Stimulated activated CD8-positive, alpha-beta memory T cell treated with anti-CD3 and anti-CD28 coated beads, Interleukin-15, amount 100 ng/mL, for 24 hours (primary cell): Measurements from ENCODE around the gene PEX11A.

ENCODE experiments used
- DNase-seq: peaks from one replicate; pipeline ENCODE4 v3.0.0-alpha.2; 2020; ENCODE audit warnings: low read depth

PEX11A gene

DNA sequence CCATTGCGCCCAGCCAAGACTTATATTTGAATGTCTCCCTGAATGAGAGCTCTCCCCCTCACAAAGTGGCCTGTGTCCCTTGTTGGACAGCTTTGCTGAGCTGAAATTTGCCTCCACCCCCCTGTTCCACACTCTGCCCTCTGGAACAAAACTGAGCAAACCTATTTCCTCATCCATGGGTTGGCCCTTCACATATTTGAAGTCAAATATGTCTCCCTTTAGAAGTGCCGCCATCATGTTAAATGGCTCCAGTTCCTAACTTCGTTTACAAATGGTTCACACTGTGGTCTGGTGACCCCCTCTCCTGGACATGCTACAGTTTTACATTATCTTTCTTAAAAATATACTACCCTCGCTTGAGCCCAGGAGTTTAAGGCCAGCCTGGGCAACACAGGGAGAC is 16.0 kb downstream of the PEX11A start:
- DNase-seq = no peak

DNA sequence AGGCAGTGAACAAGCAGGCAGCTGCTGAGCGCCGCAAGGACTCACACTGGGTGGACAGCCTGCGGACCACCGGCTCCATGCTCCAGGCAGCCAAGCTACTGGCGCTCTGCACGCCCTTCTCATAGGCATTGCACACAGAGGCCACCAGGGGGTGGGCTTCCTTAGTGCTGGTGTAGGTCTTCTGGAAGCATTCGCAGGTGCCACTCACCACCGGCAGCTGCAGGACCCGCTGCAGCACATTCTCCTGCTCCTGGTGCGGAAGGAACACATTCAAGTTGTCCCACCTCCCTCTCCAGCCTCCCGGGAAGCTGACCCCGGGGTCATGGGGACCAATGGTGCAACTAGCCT is 17.4 kb downstream of the PEX11A start:
- no peak for DNase-seq

DNA sequence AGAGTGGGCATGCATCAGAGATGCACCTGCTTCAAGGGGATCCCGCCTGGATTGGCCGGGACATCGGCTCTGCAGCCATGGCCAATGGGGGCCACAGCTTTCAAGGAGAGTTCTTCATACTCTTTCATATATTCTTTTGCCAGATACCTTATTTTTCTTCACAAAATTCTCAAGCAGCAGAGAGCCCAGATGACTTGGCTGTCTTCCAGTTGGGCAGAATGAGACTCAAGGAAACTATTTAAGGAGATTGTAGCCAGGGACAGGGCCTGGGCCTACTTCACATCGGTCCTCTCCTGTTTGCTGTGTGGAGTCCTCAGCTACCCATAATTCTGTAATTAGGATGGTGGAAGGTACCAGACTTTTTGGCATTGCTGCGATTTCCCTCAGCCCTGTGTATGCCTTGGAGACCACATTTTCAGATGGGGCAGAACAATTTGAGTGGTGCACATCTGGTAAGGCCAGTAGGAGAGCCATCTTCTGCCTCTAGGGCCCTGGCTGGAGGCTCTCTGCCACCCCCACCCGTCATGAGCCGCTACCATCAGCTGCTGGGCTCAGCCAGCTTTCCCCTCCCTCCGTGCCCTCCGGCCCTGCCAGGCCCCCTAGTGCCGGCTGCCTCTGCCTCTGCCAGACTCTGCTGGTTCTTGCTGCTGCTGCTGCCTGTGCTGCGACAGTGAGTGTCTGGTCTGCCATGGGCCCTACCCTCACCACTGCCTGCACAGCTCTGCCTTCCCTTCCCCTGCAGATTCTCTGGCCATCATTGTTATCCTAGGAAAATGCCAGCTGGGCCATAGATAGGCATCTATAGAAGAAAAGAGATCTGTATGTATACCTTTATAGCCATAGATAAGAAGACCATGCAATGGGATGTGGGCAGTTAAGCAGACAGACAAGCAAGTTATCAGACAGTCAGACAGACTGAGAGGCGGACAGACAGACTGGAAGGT is 18.1 kb downstream of the PEX11A start:
- no peak for DNase-seq

DNA sequence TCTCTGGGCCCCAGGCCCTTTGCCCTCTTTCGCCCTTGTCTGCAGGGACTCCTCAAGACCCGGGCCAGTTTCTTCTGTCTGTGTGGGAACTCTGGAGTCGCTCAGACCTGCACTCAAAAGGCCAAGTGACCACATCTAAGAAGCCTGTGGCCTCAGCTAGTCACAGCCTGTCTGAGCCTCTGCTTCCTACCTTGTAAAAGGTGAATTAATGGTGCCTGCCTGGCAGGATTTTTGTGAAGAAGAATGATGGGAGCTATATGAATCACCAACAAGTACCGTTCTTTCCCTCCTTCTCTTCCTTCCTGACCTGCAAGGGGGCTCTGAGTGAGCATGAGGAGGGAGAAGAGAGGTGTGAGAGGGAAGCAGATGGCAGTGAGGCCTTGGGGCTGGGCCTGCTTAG is 18.9 kb downstream of the PEX11A start:
- DNase-seq = no peak

DNA sequence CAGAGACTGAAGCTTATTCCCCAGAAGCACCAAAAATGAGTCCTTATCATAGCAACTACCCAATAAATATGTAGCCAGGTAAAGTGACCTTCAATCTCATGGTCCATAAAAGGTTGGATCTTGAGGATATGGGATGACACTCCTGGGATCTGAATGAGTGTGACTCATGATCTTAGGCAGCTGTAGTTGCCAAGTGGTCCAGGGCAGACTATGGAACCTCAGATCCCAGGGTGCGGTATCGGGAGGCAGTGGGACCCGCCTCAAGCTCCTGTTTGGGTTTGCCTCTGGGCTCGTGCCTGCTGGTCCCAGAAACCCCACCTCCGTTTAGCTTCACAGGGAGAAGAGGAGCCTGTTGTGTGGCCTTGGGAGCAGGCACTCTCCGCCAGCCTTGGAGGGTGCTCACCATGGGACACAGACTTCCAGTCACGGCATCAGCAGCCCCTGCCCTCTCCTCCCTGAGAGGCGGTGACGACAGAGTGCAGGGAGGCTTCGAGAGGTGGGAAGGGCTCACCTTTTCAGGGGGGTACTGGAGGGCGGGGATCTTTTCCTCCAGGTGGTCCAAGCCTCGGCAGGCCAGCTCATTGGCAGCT is 19.5 kb downstream of the PEX11A start:
- no peak for DNase-seq

DNA sequence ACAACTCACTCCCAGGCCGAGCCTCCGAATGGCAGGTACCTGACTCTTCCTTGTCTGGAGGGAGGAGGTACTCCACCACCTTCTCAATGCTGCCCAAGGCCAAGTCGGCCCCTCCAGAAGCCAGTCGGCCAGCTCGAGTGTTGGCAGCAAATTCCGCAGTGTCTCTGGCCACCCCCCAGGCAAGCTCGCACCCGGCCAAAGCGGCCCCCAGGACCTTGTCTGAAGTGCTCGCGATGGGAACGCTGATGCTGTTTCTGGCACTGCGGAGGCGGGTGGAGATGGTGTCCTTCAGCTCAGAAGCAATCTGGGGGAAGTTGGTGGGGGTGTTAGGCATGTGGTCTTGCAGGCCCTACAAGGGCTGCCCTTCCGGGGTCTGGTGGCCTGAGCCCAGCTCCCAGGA is 20.6 kb downstream of the PEX11A start:
- DNase-seq = no peak

DNA sequence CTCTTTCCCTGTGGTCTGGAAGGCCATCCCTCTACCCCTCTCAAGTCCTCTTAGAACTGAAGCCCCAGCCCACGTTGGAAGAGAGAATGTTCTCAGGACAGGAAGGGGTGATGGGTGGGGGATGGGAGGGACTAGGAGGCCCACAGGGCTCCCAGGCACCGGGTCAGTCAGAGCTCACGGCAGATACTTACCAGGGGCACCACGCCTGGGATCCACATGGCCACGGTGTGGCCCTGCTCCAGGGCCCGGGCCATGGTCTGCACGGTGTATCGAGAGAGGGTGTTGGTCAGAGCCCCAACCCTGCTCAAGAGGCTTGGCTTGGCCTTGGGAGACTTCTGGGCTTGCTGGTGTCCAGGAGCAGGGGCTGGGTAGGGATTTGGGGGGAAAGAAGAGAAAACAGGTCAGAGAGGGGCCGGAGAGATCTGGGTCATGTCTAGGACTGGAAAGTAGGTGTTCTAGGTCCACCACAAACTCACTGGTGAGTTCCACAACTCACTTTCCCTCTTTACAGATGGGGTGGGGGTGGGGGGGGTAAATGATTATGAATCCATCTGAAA is 21.2 kb downstream of the PEX11A start:
- no peak for DNase-seq

DNA sequence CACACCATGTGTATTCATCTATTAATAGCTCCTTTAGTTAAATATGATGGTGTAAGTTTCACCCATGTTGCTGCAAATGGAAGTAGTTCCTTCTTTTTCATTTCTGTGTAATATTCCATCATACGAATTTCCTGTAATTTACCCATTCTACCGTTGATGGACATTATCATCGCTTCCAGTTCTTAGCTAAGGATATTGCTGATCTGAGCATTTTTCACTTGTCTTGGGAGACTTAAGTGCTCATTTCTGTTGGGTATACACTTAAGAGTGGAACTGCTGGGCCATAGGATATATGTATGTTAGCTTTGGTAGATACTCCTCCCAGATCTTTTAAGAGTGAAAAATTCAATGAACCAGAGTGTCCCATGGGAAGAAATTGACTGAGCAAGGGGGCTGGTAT is 22.4 kb downstream of the PEX11A start:
- DNase-seq = no peak

DNA sequence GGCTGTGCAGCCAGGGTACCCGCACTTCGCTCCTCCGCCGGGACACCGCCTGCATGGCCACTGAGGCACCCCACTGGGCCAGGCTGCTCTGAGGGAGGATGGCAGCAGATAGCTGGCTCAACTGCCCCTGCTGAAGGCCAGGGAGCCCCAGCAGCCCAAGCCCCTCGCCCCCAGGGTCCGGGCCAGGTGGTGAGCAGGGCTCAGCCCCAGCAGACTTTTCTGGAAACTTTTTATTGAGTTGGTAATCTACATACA is 22.9 kb downstream of the PEX11A start:
- DNase-seq = no peak

DNA sequence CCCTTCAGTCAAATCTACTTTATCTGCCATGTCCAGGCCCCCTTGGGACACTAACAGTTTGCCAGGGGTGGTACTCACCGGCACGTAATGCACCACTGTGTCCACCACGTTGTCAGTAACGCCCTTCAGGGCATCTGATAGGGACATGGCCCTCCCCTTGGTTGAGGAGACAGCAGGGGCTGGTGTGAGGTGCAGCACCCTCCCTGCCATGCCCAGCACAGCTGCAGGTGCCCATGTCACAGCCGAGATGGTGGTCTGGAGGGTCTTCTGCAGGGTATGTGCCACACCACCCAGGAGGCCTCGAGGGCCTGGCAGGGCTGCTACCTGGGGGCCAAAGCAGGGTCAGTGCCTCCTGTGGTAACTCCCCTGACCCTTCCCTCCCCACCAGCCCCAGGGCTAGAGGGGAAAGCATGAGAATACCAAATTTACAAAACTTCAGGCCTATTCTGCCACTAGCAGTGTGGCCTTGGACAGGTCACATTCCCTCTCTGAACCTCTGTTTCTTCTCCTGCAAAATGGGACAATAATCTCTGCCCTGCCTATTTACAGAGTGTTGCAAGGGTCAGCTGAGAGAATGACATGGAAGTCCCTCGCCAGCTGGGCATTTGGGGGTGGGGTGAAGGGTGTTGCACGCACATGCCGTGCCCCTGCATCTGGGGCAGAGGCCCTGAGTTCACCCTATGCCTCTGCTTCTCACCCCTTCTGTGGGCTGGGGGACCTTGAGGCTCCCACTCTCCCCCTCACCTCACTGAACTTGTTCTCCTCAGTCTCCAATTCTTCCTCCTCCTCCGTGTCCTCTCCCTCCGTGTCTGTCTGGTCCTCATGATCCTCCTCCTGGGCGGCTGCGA is 23.5 kb downstream of the PEX11A start:
- DNase-seq = no peak

DNA sequence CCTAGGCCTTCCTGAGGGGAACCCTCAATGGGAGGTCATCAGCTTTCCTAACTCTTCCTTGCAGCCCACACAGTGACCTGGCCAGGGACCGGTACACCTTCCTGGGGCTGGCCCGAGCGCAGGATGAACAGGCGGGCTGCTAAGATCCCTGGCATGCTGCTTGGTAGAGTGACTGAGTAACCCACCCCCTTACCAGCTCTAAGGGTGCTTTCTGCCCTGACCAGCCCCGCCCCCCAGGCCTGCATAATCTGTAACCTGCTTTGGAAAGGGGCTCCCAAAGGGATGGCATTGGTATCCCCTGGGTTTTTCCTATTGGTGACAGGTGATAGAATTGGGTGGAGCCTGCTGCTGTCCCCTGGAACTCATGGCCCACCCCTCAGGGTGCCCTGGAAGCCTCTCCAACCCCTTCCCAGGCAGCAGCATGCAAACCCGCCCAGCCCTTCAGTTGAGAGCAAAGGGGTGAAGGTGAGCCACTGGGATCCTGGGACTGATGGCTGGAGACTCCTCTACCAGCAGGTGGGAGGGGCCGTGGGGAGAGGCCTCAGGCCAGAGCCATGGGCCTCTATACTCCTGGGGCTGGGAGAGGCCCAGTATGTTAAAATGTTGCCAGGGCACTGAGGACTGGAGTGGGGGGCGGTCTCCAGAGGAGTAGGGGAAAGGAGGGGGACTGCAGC is 24.2 kb downstream of the PEX11A start:
- no peak for DNase-seq

DNA sequence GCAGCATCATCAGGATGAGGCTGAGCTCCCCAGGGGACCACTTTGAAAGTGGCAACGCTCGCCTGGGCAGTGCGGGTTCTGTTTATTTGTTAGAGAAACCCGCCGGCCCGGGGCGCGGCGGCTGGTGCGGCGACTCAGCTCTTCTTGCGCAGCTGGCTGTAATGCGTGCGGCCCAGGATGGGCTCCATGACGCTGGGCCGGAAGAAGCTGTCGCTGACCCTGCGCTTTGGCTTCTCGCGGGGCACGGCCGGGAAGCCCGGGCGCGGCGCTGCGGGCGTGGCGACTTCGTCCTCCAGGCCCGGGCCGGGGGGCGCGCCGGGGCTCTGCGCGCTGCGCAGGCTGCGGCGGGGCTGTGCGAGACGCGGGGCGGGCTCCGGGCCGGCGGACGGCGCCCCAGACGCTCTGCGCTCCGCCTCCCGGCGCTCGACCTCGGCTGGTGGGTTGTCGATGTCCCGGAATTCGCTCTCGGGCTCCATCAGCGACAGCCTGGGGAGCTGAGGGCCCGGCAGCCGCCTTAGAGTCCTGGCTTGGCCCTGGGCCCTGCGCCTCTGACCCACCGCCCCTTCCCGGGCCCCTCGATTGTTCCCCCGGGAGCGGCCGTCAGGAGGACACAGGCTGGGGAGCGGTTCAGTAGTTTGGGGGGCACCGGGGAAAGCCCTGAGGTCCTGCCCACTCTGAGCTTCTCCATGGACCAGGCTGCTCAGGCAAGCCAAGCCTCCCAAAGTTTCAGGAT is 24.9 kb downstream of the PEX11A start:
- no peak for DNase-seq

DNA sequence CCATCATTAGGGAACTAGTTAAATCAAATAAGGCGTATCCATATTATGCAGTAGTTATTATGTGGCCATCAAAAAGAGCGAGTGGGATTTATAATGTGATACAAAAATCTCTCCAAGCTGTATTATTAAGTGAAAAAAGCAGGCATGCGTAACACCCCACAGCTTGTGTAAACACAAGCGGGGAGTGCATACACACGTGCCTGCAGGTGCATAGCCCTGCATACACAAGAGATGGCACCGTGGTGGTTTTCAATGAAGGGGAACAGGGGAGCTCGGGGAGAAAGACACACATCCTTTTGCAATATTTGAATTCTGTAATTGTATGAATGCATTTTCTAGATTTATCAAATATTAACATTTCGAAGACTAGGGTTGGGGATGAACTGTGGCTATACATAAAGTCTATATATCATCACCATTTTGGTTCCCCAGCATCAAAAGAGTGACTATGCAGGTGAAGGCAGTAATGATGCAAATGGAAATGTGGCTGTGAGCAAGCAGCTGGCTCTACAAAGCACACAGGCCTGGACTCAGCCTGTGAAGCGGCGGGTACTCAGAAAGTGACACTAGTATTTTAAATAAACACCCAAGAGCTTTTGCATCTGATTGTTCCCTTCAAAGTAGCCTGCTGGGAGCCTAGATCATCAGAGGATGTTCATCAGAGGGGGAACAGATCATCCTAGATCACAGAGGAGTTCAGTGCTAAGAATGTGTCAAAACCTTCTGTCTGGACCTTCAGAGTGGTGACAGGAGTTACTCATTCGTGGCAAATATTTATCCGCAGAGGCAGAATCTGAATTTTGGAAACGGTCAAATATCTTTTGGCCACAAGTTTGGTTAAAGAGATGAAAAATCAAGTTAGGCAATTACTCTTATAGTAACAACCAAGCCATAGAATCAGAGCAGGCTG is 25.9 kb downstream of the PEX11A start:
- DNase-seq = no peak

DNA sequence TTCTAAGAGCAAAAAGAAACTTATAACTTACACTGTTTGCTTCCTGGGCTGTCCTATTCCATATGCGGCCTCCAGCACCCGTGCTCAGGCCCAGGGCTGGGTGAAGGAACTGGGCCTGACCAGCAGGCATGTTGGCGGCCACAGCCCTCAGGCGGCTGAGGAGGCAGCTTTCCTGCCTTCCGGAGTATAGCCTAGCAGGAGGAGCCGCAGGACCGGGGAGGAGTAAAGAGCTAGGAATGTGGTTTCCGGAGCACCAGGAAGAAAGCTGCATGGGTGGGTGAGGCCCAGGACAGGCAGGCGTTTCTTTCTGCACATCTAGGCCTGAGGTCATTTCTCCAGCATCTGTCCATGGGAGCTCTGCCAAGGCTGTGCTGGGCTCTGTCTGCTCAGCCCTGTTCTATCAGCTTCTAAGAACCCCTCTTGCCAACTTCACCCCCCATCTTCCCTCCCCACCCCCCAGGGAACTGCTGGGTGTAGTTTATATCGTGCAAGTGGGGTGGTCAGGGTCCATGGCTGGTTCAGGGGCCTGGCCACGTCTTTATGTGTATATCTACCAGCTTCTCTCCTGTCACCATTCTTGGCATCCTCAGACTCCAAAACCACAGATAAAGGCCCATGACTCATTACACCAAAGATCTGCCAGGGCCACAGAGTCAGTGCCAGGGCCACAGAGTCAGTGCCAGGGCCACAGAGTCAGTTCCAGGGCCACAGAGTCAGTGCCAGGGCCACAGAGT is 27.5 kb downstream of the PEX11A start:
- no peak for DNase-seq

DNA sequence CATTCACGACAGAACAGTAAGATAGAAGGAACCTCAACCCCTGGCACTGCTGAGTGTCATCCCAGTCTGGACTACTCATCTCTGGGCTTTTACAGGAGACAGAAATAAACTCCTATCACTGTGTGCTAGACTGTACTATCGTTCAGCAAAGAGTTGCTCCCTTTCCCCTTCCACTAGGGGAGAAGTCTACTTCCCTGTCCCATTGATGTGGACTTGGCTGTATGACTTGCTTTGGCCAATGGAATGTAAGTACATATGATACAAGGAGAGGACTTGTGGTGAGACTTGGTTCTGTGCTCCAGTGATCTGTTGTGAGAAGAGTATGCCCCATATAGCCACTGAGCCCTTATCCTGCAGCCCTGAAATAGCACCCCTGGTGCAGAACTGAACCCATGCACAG is 30.0 kb downstream of the PEX11A start:
- no peak for DNase-seq

DNA sequence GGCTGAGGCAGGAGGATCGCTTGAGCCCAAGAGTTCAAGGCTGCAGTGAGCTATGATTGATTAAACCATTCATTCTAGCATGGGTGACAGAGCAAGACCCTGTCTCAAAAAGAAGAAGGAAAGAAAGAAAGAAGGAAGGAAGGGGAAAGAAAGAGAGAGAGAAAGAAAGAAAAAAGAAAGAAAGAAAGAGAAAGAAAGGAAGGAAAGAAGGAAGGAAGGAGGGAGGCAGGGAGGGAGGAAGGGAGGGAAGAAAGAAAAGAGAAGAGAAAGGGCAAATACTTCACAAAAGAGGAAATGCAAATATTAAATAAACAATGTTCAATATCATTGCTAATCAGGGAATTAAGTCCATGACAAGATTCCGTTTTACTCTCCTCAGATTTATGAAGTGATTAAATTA is 31.3 kb downstream of the PEX11A start:
- no peak for DNase-seq

DNA sequence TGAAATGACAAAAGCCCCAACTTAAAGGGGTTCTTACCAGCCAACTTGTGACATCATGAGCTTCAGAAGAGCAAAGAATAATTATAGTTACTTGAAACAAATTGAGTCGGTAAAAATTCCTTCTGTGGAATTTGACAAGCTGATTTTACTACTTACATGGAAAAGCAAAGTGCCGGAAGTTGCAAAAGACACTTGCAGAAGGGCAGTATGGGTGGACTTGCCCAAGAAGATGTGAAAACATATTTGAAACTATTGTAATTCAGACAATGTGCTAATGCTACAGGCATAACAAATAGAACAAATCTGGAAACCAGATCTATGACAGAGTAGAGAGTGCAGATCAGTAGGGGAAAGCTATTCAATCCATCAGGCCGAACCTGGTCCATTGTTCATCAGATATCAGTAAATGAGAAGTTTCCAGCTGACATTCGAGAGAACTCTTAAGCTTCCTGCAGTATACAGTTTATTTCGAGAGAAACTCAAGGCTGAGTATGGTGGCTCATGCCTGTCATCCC is 32.8 kb downstream of the PEX11A start:
- DNase-seq = no peak

DNA sequence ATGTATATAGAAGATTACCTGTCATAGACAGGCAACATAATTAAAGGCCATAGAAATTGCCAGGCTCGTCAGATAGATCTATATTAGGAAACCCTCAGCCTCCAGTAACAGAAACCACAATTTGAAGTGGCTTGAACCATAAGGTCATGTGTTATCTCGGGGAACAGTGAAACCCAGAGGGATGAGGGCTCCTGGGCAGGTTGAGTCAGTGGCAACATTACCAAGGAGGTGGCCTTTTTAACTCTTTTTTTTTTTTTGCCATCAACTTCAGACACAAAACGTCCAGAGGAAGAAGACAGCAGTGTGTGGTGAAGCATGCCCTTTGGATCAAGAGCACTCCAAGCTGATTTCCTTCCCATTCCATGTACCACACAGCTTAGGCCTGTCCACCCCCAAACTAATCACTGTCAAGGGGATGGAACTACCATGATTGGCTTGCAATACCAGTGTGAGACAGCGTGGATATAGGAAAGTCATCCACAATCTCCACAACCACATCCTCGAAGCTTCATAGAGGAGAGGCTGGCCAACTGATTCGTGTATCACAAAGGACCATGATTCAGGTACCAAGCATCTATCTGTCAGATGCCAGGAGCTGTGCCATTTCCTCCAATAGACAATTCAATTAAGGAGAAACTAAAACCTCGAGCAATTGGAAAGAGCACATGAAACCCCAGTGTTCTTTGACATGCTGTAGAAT is 34.3 kb downstream of the PEX11A start:
- no peak for DNase-seq
